GM19240 (cell line): Measurements from ENCODE around the gene DUSP7.

Experiments used
- DNase-seq: peaks from one replicate; pipeline ENCODE4 v3.0.0; 2011; ENCODE audit warnings: low spot score; ENCODE audit not compliant: insufficient read length

The DUSP7 gene

GRCh38 chr3:52068730-52069129 is 12.4 kb upstream of the DUSP7 start:
- no peak for DNase-seq

- DNase-seq, result no peak
Measured at GRCh38 chr3:52068055-52068571, 11.7 kb upstream of the DUSP7 start.

GRCh38 chr3:52067526-52067925 is 11.2 kb upstream of the DUSP7 start:
- no peak for DNase-seq

GRCh38 chr3:52067046-52067445 is 10.7 kb upstream of the DUSP7 start:
- DNase-seq, result no peak

GRCh38 chr3:52065264-52065756 is 8.9 kb upstream of the DUSP7 start:
- DNase-seq, result no peak

- DNase-seq, result no peak
Measured at GRCh38 chr3:52064561-52064960, 8.2 kb upstream of the DUSP7 start.

- no peak for DNase-seq
Measured at GRCh38 chr3:52063026-52063723, 6.8 kb upstream of the DUSP7 start.

GRCh38 chr3:52062505-52062904 is 6.1 kb upstream of the DUSP7 start:
- peak; percentile 52 for DNase-seq

- DNase-seq, result no peak
Measured at GRCh38 chr3:52061121-52061910, 4.9 kb upstream of the DUSP7 start.

GRCh38 chr3:52059781-52060180 is 3.4 kb upstream of the DUSP7 start:
- no peak for DNase-seq

GRCh38 chr3:52057812-52058495 is 1.6 kb upstream of the DUSP7 start:
- DNase-seq, result no peak

- DNase-seq, result peak; percentile 97
Measured at GRCh38 chr3:52056968-52057811, 819 bp upstream of the DUSP7 start.

- DNase-seq, result no peak
Measured at GRCh38 chr3:52055537-52056351, 627 bp downstream of the DUSP7 start.

- no peak for DNase-seq
Measured at GRCh38 chr3:52054661-52055511, 1.5 kb downstream of the DUSP7 start.

- no peak for DNase-seq
Measured at GRCh38 chr3:52053307-52054304, 2.8 kb downstream of the DUSP7 start.

GRCh38 chr3:52052831-52053306 is 3.5 kb downstream of the DUSP7 start:
- DNase-seq, result no peak

- DNase-seq, result no peak
Measured at GRCh38 chr3:52051444-52051843, 4.9 kb downstream of the DUSP7 start.

GRCh38 chr3:52050571-52050970 is 5.8 kb downstream of the DUSP7 start:
- no peak for DNase-seq
